ENCODE data around the gene GOLGA6L9.
"Not testable (repeated sequence)": the region's sequence is repeated elsewhere in the genome, so short reads cannot be mapped to it uniquely, and the experiment has no call there.

The GOLGA6L9 gene

DNA sequence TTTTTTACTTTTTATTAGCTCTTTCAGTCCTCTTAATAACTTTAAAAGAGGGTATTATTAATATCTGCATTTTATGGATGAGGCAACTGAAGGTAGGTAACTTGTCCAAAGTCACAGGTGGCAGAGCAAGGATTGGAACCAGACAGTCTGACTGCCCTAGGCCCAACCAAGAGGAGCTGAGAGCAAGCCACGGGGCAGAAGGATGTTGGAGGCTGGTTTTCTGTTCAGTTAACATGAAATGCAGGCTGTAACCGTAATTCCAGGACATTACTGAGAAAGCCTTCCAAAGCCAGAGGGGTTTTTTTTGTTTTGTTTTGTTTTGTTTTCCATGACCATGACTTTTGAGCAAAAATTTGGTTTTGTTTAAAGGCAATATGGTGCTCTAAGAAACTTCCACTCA lies 9.1 kb upstream of the GOLGA6L9 start:
- not testable (repeated sequence) for H3K4ac ChIP-seq (ENCODE audit: low read length); DNase-seq (ENCODE audit: low spot score); H3K79me1 ChIP-seq (ENCODE audit: low read depth, low read length); H3K27me3 ChIP-seq (ENCODE audit: control insufficient read depth in 3 of 3, insufficient read depth in 3 of 3, low read depth in 1 of 3, low read length in 3 of 3); H3K4me2 ChIP-seq (ENCODE audit: insufficient read depth, low read length, poor library complexity, severe bottlenecking); H3K4me1 ChIP-seq (ENCODE audit: control insufficient read depth in 2 of 2, insufficient read depth in 1 of 2, low read depth in 1 of 2, low read length in 2 of 2); H2BK12ac ChIP-seq (ENCODE audit: low read length); H2BK120ac ChIP-seq (ENCODE audit: low read depth, low read length); H2BK15ac ChIP-seq (ENCODE audit: low read length); H3K4me3 ChIP-seq (ENCODE audit: low read length in 2 of 2); H3K36me3 ChIP-seq (replicated peaks in 1 of 2; ENCODE audit: control insufficient read depth in 2 of 2, insufficient read depth in 2 of 2, low read length in 2 of 2); H4K91ac ChIP-seq (ENCODE audit: low read depth, low read length, poor library complexity); H2BK5ac ChIP-seq (ENCODE audit: low read length); H2AK5ac ChIP-seq (ENCODE audit: low read depth, low read length); H3K9ac ChIP-seq (ENCODE audit: low read depth, low read length, poor library complexity); H3K9me3 ChIP-seq (replicated peaks in 1 of 2; ENCODE audit: control insufficient read depth in 2 of 2, insufficient read depth in 1 of 2, low read depth in 1 of 2, low read length in 2 of 2); H4K8ac ChIP-seq (ENCODE audit: low read depth, low read length); H3K27ac ChIP-seq (replicated peaks; ENCODE audit: low read length); H3K23ac ChIP-seq (ENCODE audit: low read depth, low read length, poor library complexity); H3K18ac ChIP-seq (ENCODE audit: low read length); H2AFZ ChIP-seq (ENCODE audit: low read length); H3K14ac ChIP-seq (ENCODE audit: low read length)
- WGBS, 2 donors (ENCODE audit: extremely low coverage in 2 of 2, insufficient read length in 2 of 2, insufficient replicate concordance in 1 of 2) = no CpG with 5 or more reads among the region's 2 CpGs

DNA sequence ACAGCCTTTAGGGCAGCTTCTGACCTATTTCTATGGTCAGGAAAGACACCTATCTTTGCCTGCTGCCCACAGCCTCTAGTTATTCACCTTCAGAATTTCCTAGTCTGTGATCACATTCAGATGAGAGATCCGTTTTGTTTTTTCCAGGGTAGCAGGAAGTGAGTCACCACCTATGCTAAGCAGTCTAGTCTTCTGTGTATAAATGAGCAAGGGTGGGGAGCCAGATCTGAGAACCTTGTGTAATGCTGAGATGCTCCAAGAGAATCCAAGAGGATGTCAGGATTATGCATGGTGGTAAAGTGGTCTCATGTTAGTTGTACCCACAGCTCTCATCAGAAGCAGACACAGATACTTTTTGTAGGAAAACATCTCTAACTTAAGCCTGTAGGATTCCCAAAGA lies 8.7 kb upstream of the GOLGA6L9 start:
- not testable (repeated sequence) for H3K27ac ChIP-seq (replicated peaks; ENCODE audit: low read length); H3K4me1 ChIP-seq (ENCODE audit: control insufficient read depth in 2 of 2, insufficient read depth in 1 of 2, low read depth in 1 of 2, low read length in 2 of 2); H3K4me3 ChIP-seq (ENCODE audit: low read length in 2 of 2); H3K9ac ChIP-seq (ENCODE audit: low read depth, low read length, poor library complexity); H3K4me2 ChIP-seq (ENCODE audit: insufficient read depth, low read length, poor library complexity, severe bottlenecking); H2BK5ac ChIP-seq (ENCODE audit: low read length); H2AK5ac ChIP-seq (ENCODE audit: low read depth, low read length); H3K36me3 ChIP-seq (replicated peaks in 1 of 2; ENCODE audit: control insufficient read depth in 2 of 2, insufficient read depth in 2 of 2, low read length in 2 of 2); H3K27me3 ChIP-seq (ENCODE audit: control insufficient read depth in 3 of 3, insufficient read depth in 3 of 3, low read depth in 1 of 3, low read length in 3 of 3); H3K9me3 ChIP-seq (replicated peaks in 1 of 2; ENCODE audit: control insufficient read depth in 2 of 2, insufficient read depth in 1 of 2, low read depth in 1 of 2, low read length in 2 of 2); H2BK120ac ChIP-seq (ENCODE audit: low read depth, low read length); H3K4ac ChIP-seq (ENCODE audit: low read length); H4K8ac ChIP-seq (ENCODE audit: low read depth, low read length); H3K18ac ChIP-seq (ENCODE audit: low read length); H2BK12ac ChIP-seq (ENCODE audit: low read length); H3K23ac ChIP-seq (ENCODE audit: low read depth, low read length, poor library complexity); H3K14ac ChIP-seq (ENCODE audit: low read length); H3K79me1 ChIP-seq (ENCODE audit: low read depth, low read length); H2BK15ac ChIP-seq (ENCODE audit: low read length); H2AFZ ChIP-seq (ENCODE audit: low read length); H4K91ac ChIP-seq (ENCODE audit: low read depth, low read length, poor library complexity); DNase-seq (ENCODE audit: low spot score)
- no CpG with 5 or more reads among the region's 1 CpG for WGBS, 2 donors (ENCODE audit: extremely low coverage in 2 of 2, insufficient read length in 2 of 2, insufficient replicate concordance in 1 of 2)

DNA sequence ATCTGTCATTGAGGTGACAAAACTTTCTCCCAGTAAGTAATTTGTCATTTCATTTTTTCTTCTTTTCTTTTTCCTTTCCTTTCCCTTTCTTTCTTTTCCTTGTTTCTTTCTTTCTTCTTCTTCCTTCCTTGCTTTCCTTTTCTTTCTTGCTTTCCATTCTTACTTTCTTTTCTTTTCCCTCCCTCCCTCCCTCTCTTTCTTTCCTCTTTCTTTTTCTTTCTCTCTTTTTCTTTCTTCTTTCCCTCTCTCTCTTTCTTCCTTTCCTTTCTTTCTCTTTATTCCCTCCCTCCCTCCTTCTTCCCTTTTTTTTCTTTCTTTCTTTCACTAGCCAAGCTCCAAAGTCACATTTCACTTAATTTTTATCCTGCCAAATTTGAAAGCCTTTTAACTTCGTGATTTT lies 2.5 kb upstream of the GOLGA6L9 start:
- H3K23ac ChIP-seq (ENCODE audit: low read depth, low read length, poor library complexity); H3K9me3 ChIP-seq (replicated peaks in 1 of 2; ENCODE audit: control insufficient read depth in 2 of 2, insufficient read depth in 1 of 2, low read depth in 1 of 2, low read length in 2 of 2); H3K36me3 ChIP-seq (replicated peaks in 1 of 2; ENCODE audit: control insufficient read depth in 2 of 2, insufficient read depth in 2 of 2, low read length in 2 of 2); H2BK12ac ChIP-seq (ENCODE audit: low read length); H2BK5ac ChIP-seq (ENCODE audit: low read length); H4K8ac ChIP-seq (ENCODE audit: low read depth, low read length); DNase-seq (ENCODE audit: low spot score); H3K18ac ChIP-seq (ENCODE audit: low read length); H3K4me3 ChIP-seq (ENCODE audit: low read length in 2 of 2); H3K9ac ChIP-seq (ENCODE audit: low read depth, low read length, poor library complexity); H3K27me3 ChIP-seq (ENCODE audit: control insufficient read depth in 3 of 3, insufficient read depth in 3 of 3, low read depth in 1 of 3, low read length in 3 of 3); H2BK15ac ChIP-seq (ENCODE audit: low read length); H2AK5ac ChIP-seq (ENCODE audit: low read depth, low read length); H3K27ac ChIP-seq (replicated peaks; ENCODE audit: low read length); H3K4me1 ChIP-seq (ENCODE audit: control insufficient read depth in 2 of 2, insufficient read depth in 1 of 2, low read depth in 1 of 2, low read length in 2 of 2); H2AFZ ChIP-seq (ENCODE audit: low read length); H3K79me1 ChIP-seq (ENCODE audit: low read depth, low read length); H3K4ac ChIP-seq (ENCODE audit: low read length); H3K4me2 ChIP-seq (ENCODE audit: insufficient read depth, low read length, poor library complexity, severe bottlenecking); H4K91ac ChIP-seq (ENCODE audit: low read depth, low read length, poor library complexity); H2BK120ac ChIP-seq (ENCODE audit: low read depth, low read length); H3K14ac ChIP-seq (ENCODE audit: low read length): not testable (repeated sequence)
- WGBS, 2 donors (ENCODE audit: extremely low coverage in 2 of 2, insufficient read length in 2 of 2, insufficient replicate concordance in 1 of 2) = no CpG with 5 or more reads among the region's 1 CpG

DNA sequence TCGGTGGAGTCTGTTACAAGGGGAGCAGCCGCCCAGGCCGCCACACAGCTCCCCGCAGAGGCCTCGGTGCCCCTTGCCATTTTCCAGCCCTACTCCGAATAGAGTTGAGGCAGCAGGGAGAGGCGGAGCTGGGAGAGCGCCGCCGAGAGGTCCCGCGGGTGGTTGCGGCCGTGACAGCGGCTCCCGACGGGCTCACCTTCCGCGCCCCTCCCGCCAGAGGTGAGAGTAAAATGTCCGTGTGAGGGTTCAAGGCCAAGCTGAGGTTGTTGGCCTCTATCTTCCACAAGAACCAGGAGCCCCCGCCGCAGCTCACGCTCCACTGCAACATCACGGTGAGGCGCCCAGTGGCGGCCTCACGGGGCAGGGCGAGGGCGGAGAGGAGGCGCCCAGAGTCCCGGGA lies 15.8 kb downstream of the GOLGA6L9 start:
- H3K27me3 ChIP-seq (ENCODE audit: control insufficient read depth in 3 of 3, insufficient read depth in 3 of 3, low read depth in 1 of 3, low read length in 3 of 3); H2BK12ac ChIP-seq (ENCODE audit: low read length); H3K14ac ChIP-seq (ENCODE audit: low read length); H2BK5ac ChIP-seq (ENCODE audit: low read length); H3K9ac ChIP-seq (ENCODE audit: low read depth, low read length, poor library complexity); H2BK120ac ChIP-seq (ENCODE audit: low read depth, low read length); H3K79me1 ChIP-seq (ENCODE audit: low read depth, low read length); H3K4ac ChIP-seq (ENCODE audit: low read length); H3K9me3 ChIP-seq (replicated peaks in 1 of 2; ENCODE audit: control insufficient read depth in 2 of 2, insufficient read depth in 1 of 2, low read depth in 1 of 2, low read length in 2 of 2); DNase-seq (ENCODE audit: low spot score); H4K91ac ChIP-seq (ENCODE audit: low read depth, low read length, poor library complexity); H3K27ac ChIP-seq (replicated peaks; ENCODE audit: low read length); H2AK5ac ChIP-seq (ENCODE audit: low read depth, low read length); H3K18ac ChIP-seq (ENCODE audit: low read length); H3K36me3 ChIP-seq (replicated peaks in 1 of 2; ENCODE audit: control insufficient read depth in 2 of 2, insufficient read depth in 2 of 2, low read length in 2 of 2); H2BK15ac ChIP-seq (ENCODE audit: low read length); H4K8ac ChIP-seq (ENCODE audit: low read depth, low read length); H3K23ac ChIP-seq (ENCODE audit: low read depth, low read length, poor library complexity); H3K4me1 ChIP-seq (ENCODE audit: control insufficient read depth in 2 of 2, insufficient read depth in 1 of 2, low read depth in 1 of 2, low read length in 2 of 2): not testable (repeated sequence)
- Histone ChIP-seq H3K4me3 (ENCODE audit: low read length in 2 of 2) (peak overlapping the region in 1 of 2 donors; percentile 30), H2AFZ (ENCODE audit: low read length) (peak overlapping the region; percentile 64), H3K4me2 (ENCODE audit: insufficient read depth, low read length, poor library complexity, severe bottlenecking) (peak overlapping the region; percentile 54)
- WGBS, 2 donors (ENCODE audit: extremely low coverage in 2 of 2, insufficient read length in 2 of 2, insufficient replicate concordance in 1 of 2) = no CpG with 5 or more reads among the region's 32 CpGs

All from neuronal stem cell (in vitro differentiated cells).